ENCODE data around the gene SMR3A. TPM values are rescaled to one million over a fixed set of nuclear protein-coding genes. Genes with fewer than 3 reads are reported as not detected.

Gene SMR3A
- total RNA-seq, 1 donor from 2014 or later: not detected

DNA sequence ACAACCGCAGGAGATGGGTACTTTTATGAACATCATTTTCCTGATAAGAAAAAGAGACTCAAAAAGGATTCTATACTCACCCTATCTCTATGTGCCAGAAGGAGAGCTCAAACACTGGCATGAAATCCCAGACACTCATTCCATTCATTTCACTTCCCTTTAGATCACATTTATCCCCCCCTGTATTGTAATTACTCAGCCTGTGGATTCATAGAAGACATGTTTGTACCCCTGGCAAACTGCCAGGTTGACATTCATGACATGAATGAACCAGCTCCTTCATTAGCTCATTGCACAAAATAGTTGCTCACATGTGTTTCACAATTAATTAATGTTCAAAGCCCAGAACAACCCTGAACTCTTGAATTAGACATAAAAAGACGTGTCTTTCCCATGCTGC is 4.9 kb downstream of the SMR3A start:
- Mint-ChIP-seq H3K4me3 (ENCODE audit: unreplicated experiment) (no peak overlapping the region), H3K4me1 (ENCODE audit: low read depth, unreplicated experiment) (no peaks in the 10 kb centered on the region), H3K27ac (ENCODE audit: unreplicated experiment) (no peak overlapping the region), H3K36me3 (ENCODE audit: unreplicated experiment) (no peaks in the 10 kb centered on the region), H3K27me3 (ENCODE audit: unreplicated experiment) (no peaks in the 10 kb centered on the region), H3K9me3 (ENCODE audit: unreplicated experiment) (no peaks in the 10 kb centered on the region)
- no peak for DNase-seq
- TF ChIP-seq CTCF (IDR thresholded peaks at IDR 0.05; ENCODE audit: partially characterized antibody, unreplicated experiment): no peak

GRCh38 chr4:70367813-70368212 is 7.3 kb downstream of the SMR3A start:
- no peak overlapping the region for H3K27ac Mint-ChIP-seq (ENCODE audit: unreplicated experiment)

GRCh38 chr4:70371987-70372386 is 11.4 kb downstream of the SMR3A start:
- no peak overlapping the region for H3K27ac Mint-ChIP-seq (ENCODE audit: unreplicated experiment)
- no peaks in the 10 kb centered on the region for H3K9me3 Mint-ChIP-seq (ENCODE audit: unreplicated experiment)
- no peak overlapping the region for H3K4me3 Mint-ChIP-seq (ENCODE audit: unreplicated experiment)
- no peaks in the 10 kb centered on the region for H3K4me1 Mint-ChIP-seq (ENCODE audit: low read depth, unreplicated experiment)
- no peak for TF ChIP-seq CTCF (IDR thresholded peaks at IDR 0.05; ENCODE audit: partially characterized antibody, unreplicated experiment)
- no peak for DNase-seq
- H3K27me3 Mint-ChIP-seq (ENCODE audit: unreplicated experiment): peaks cover 2% of the 10 kb centered on the region
- H3K36me3 Mint-ChIP-seq (ENCODE audit: unreplicated experiment): no peaks in the 10 kb centered on the region

More at GRCh38 chr4:70367813-70368212, 7.3 kb downstream of the SMR3A start:
- TF ChIP-seq CTCF (IDR thresholded peaks at IDR 0.05; ENCODE audit: partially characterized antibody, unreplicated experiment): no peak
- Mint-ChIP-seq H3K4me1 (ENCODE audit: low read depth, unreplicated experiment) (no peaks in the 10 kb centered on the region), H3K27me3 (ENCODE audit: unreplicated experiment) (no peaks in the 10 kb centered on the region), H3K36me3 (ENCODE audit: unreplicated experiment) (no peaks in the 10 kb centered on the region), H3K9me3 (ENCODE audit: unreplicated experiment) (no peaks in the 10 kb centered on the region), H3K4me3 (ENCODE audit: unreplicated experiment) (no peak overlapping the region)
- no peak for DNase-seq

- Mint-ChIP-seq H3K27me3 (ENCODE audit: unreplicated experiment) (peaks cover 2% of the 10 kb centered on the region), H3K4me1 (ENCODE audit: low read depth, unreplicated experiment) (no peaks in the 10 kb centered on the region), H3K27ac (ENCODE audit: unreplicated experiment) (no peak overlapping the region), H3K36me3 (ENCODE audit: unreplicated experiment) (no peaks in the 10 kb centered on the region), H3K4me3 (ENCODE audit: unreplicated experiment) (no peak overlapping the region), H3K9me3 (ENCODE audit: unreplicated experiment) (no peaks in the 10 kb centered on the region)
- TF ChIP-seq CTCF (IDR thresholded peaks at IDR 0.05; ENCODE audit: partially characterized antibody, unreplicated experiment): no peak
- no peak for DNase-seq
Measured at GRCh38 chr4:70372760-70373159, 12.2 kb downstream of the SMR3A start.

GRCh38 chr4:70380578-70380977 is 20.0 kb downstream of the SMR3A start:
- Mint-ChIP-seq H3K9me3 (ENCODE audit: unreplicated experiment) (no peaks in the 10 kb centered on the region), H3K36me3 (ENCODE audit: unreplicated experiment) (no peaks in the 10 kb centered on the region), H3K4me3 (ENCODE audit: unreplicated experiment) (no peak overlapping the region), H3K27ac (ENCODE audit: unreplicated experiment) (no peak overlapping the region), H3K4me1 (ENCODE audit: low read depth, unreplicated experiment) (no peaks in the 10 kb centered on the region), H3K27me3 (ENCODE audit: unreplicated experiment) (no peaks in the 10 kb centered on the region)
- TF ChIP-seq CTCF (IDR thresholded peaks at IDR 0.05; ENCODE audit: partially characterized antibody, unreplicated experiment): no peak
- no peak for DNase-seq
